HG02610 (cell line): Measurements from ENCODE around the gene SRSF2.
"Not testable (repeated sequence)": the region's sequence is repeated elsewhere in the genome, so short reads cannot be mapped to it uniquely, and the experiment has no call there.

Source experiments
- ATAC-seq: cut with Tn5 transposase; IDR thresholded peaks from one replicate; pipeline ENCODE4 v1.9.1; 2021; ENCODE audit warnings: mild to moderate bottlenecking, moderate library complexity; ENCODE audit not compliant: unreplicated experiment

Gene SRSF2

GRCh38 chr17:76739568-76740115 is 2.5 kb upstream of the SRSF2 start:
- ATAC-seq: not testable (repeated sequence)

- no peak for ATAC-seq
Measured at GRCh38 chr17:76738468-76738850, 1.3 kb upstream of the SRSF2 start.

- ATAC-seq: peak; percentile 67
Measured at GRCh38 chr17:76737676-76738467, 741 bp upstream of the SRSF2 start, which contains the start of gene MFSD11. MFSD11 (plus strand) TSS chr17:76738119; CDS start chr17:76738353, 234 bp downstream.

GRCh38 chr17:76736349-76737081 is 616 bp downstream of the SRSF2 start:
- ATAC-seq: peak; percentile 19

GRCh38 chr17:76735586-76736348 is 1.4 kb downstream of the SRSF2 start:
- ATAC-seq: no peak

- no peak for ATAC-seq
Measured at GRCh38 chr17:76735006-76735405, 2.1 kb downstream of the SRSF2 start.

- no peak for ATAC-seq
Measured at GRCh38 chr17:76734080-76734840, 2.9 kb downstream of the SRSF2 start.

GRCh38 chr17:76733618-76733957 is 3.5 kb downstream of the SRSF2 start:
- no peak for ATAC-seq

GRCh38 chr17:76732734-76733617 is 4.2 kb downstream of the SRSF2 start:
- no peak for ATAC-seq

- not testable (repeated sequence) for ATAC-seq
Measured at GRCh38 chr17:76731800-76732733, 5.1 kb downstream of the SRSF2 start.

- ATAC-seq: no peak
Measured at GRCh38 chr17:76727745-76728456, 9.2 kb downstream of the SRSF2 start.

- peak; percentile 45 for ATAC-seq
Measured at GRCh38 chr17:76726776-76727718, 10.1 kb downstream of the SRSF2 start, which contains the start of gene METTL23. METTL23 (plus strand) TSS chr17:76726839; CDS start chr17:76729711, 2,872 bp downstream.

GRCh38 chr17:76726231-76726775 is 10.8 kb downstream of the SRSF2 start, which contains the start of gene JMJD6:
JMJD6 (minus strand) TSS chr17:76726606; CDS start chr17:76726475, 131 bp downstream.
- ATAC-seq: peak; percentile 58

- ATAC-seq: peak; percentile 21
Measured at GRCh38 chr17:76725580-76726230, 11.4 kb downstream of the SRSF2 start.

GRCh38 chr17:76723812-76724211 is 13.3 kb downstream of the SRSF2 start:
- ATAC-seq: no peak

GRCh38 chr17:76722977-76723376 is 14.2 kb downstream of the SRSF2 start:
- ATAC-seq: not testable (repeated sequence)
